Measurements from ENCODE around the gene HOXC13.

HOXC13 gene

GRCh38 chr12:53932915-53933314 lies 5.7 kb upstream of the HOXC13 start:
- no peak for TF ChIP-seq CTCF (IDR thresholded peaks at IDR 0.05; ENCODE audit: low read depth, low read length)
- no peak overlapping the region for H3K4me3 ChIP-seq (ENCODE audit: low read depth, low read length)

GRCh38 chr12:53935383-53936341 lies 3.0 kb upstream of the HOXC13 start:
- no peak overlapping the region for H3K4me3 ChIP-seq (ENCODE audit: low read depth, low read length)
- TF ChIP-seq CTCF (IDR thresholded peaks at IDR 0.05; ENCODE audit: low read depth, low read length), result no peak

GRCh38 chr12:53937099-53937498 lies 1.5 kb upstream of the HOXC13 start:
- TF ChIP-seq CTCF (IDR thresholded peaks at IDR 0.05; ENCODE audit: low read depth, low read length), result no peak
- no peak overlapping the region for H3K4me3 ChIP-seq (ENCODE audit: low read depth, low read length)

GRCh38 chr12:53937596-53938325 lies 870 bp upstream of the HOXC13 start:
- no peak for TF ChIP-seq CTCF (IDR thresholded peaks at IDR 0.05; ENCODE audit: low read depth, low read length)
- no peak overlapping the region for H3K4me3 ChIP-seq (ENCODE audit: low read depth, low read length)

- TF ChIP-seq CTCF (IDR thresholded peaks at IDR 0.05; ENCODE audit: low read depth, low read length), result no peak
- no peak overlapping the region for H3K4me3 ChIP-seq (ENCODE audit: low read depth, low read length)
These were observed 794 bp downstream of the HOXC13 start for GRCh38 chr12:53939141-53940108.

- TF ChIP-seq CTCF (IDR thresholded peaks at IDR 0.05; ENCODE audit: low read depth, low read length), result no peak
- H3K4me3 ChIP-seq (ENCODE audit: low read depth, low read length), result no peak overlapping the region
These were observed 1.9 kb downstream of the HOXC13 start for GRCh38 chr12:53940443-53941014.

Data from WI38 (cell line).